Epidermal melanocyte (primary cell): Measurements from ENCODE around the gene ATXN7L2.

Experiments used
- DNase-seq: peaks from one replicate; pipeline ENCODE4 v3.0.0; 2011; ENCODE audit warnings: low spot score; ENCODE audit not compliant: insufficient read length

ATXN7L2 gene

GRCh38 chr1:109475261-109475660 lies 8.4 kb upstream of the ATXN7L2 start:
- DNase-seq = no peak

GRCh38 chr1:109476825-109477224 lies 6.9 kb upstream of the ATXN7L2 start:
- DNase-seq = no peak

- no peak for DNase-seq
These were observed 5.9 kb upstream of the ATXN7L2 start for GRCh38 chr1:109477821-109478220.

- no peak for DNase-seq
These were observed 4.9 kb upstream of the ATXN7L2 start for GRCh38 chr1:109478806-109479205.

GRCh38 chr1:109479311-109479710 lies 4.4 kb upstream of the ATXN7L2 start:
- no peak for DNase-seq

GRCh38 chr1:109479901-109480300 lies 3.8 kb upstream of the ATXN7L2 start:
- DNase-seq = no peak

- DNase-seq = no peak
These were observed 2.1 kb upstream of the ATXN7L2 start for GRCh38 chr1:109481646-109482045.

- no peak for DNase-seq
These were observed 1.5 kb upstream of the ATXN7L2 start for GRCh38 chr1:109482242-109482641.

- DNase-seq = no peak
These were observed 674 bp upstream of the ATXN7L2 start for GRCh38 chr1:109482791-109483671.

GRCh38 chr1:109484519-109484975 lies 842 bp downstream of the ATXN7L2 start:
- DNase-seq = no peak

- DNase-seq = no peak
These were observed 1.3 kb downstream of the ATXN7L2 start for GRCh38 chr1:109485001-109485400.

GRCh38 chr1:109487261-109487660 lies 3.6 kb downstream of the ATXN7L2 start:
- no peak for DNase-seq

GRCh38 chr1:109488201-109488600 lies 4.5 kb downstream of the ATXN7L2 start:
- no peak for DNase-seq

- no peak for DNase-seq
These were observed 5.0 kb downstream of the ATXN7L2 start for GRCh38 chr1:109488696-109489095.

GRCh38 chr1:109490029-109490933 lies 6.6 kb downstream of the ATXN7L2 start:
- DNase-seq = peak; percentile 80

- no peak for DNase-seq
These were observed 7.2 kb downstream of the ATXN7L2 start for GRCh38 chr1:109490934-109491302.

- no peak for DNase-seq
These were observed 7.7 kb downstream of the ATXN7L2 start for GRCh38 chr1:109491372-109491771.

- DNase-seq = no peak
These were observed 9.1 kb downstream of the ATXN7L2 start for GRCh38 chr1:109492779-109493178.

GRCh38 chr1:109493227-109493626 lies 9.5 kb downstream of the ATXN7L2 start:
- no peak for DNase-seq

- DNase-seq = peak; percentile 86
These were observed 10.3 kb downstream of the ATXN7L2 start, which contains the start of gene CYB561D1 for GRCh38 chr1:109493805-109494539. Gene CYB561D1 (plus strand): TSS chr1:109494094. CDS start chr1:109494140, 46 bp downstream.

- DNase-seq = no peak
These were observed 12.0 kb downstream of the ATXN7L2 start for GRCh38 chr1:109495738-109496137.
